Transverse colon (tissue), 4 donors: ENCODE measurements around the gene HSD11B2.

ENCODE experiments used
- EP300 ChIP-seq: sonication (generic); formaldehyde crosslinking; IDR thresholded peaks from one replicate; pipeline ENCODE4 v1.6.1; 2017; ENCODE audit warnings: antibody characterized with exemption, low read depth
- POLR2A ChIP-seq: fragments of 450-650 bp; IDR thresholded peaks from one replicate; pipeline ENCODE4 v1.6.1; 2016; ENCODE audit warnings: antibody characterized with exemption, mild to moderate bottlenecking, moderate library complexity
- POLR2AphosphoS5 ChIP-seq, 3 donors: sonication (generic); formaldehyde crosslinking; IDR thresholded peaks; one replicate each; pipeline ENCODE4 v1.6.1; 2016; ENCODE audit warnings: antibody characterized with exemption in 3 of 3
- TF ChIP-seq, protein P1 (sequence below), 5 experiments: fragments of 200-600 bp in 3 of 5; fragments of 450-650 bp in 2 of 5; sonication (generic) in 3 of 5; IDR thresholded peaks; 1 replicate in 2 of 5; 2 replicates in 3 of 5; pipeline ENCODE4 v1.5.1; 2016 to 2017; ENCODE audit warnings: antibody characterized with exemption in 5 of 5, inconsistent platforms in 3 of 5, mild to moderate bottlenecking in 2 of 5, moderate library complexity in 1 of 5

DNA sequence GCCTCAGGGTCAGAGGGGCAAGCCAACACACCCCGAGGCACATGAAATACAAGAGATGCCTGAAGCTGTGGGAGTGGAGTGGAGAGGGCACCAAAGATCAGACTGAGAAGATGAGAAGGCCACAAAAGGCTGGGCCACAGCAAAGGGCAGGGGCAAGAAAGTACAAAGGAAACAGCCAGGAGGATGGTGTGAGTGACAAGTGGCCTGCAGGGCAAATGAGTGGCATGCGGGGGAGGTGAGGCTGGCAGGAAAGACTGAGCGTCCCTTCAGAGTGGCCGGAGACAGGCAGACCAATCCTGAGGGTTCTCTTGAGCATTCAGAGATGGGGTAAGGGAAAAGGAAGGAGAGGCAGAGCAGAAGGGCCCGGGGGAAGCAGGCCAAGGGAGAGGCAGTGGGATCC lies 23.2 kb downstream of the HSD11B2 start:
- TF ChIP-seq, protein P1, sequence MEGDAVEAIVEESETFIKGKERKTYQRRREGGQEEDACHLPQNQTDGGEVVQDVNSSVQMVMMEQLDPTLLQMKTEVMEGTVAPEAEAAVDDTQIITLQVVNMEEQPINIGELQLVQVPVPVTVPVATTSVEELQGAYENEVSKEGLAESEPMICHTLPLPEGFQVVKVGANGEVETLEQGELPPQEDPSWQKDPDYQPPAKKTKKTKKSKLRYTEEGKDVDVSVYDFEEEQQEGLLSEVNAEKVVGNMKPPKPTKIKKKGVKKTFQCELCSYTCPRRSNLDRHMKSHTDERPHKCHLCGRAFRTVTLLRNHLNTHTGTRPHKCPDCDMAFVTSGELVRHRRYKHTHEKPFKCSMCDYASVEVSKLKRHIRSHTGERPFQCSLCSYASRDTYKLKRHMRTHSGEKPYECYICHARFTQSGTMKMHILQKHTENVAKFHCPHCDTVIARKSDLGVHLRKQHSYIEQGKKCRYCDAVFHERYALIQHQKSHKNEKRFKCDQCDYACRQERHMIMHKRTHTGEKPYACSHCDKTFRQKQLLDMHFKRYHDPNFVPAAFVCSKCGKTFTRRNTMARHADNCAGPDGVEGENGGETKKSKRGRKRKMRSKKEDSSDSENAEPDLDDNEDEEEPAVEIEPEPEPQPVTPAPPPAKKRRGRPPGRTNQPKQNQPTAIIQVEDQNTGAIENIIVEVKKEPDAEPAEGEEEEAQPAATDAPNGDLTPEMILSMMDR (IDR thresholded peaks at IDR 0.05) = no peak
- TF ChIP-seq POLR2A = no peak
- TF ChIP-seq POLR2AphosphoS5 (IDR thresholded peaks at IDR 0.05) = no peak
- no peak for TF ChIP-seq EP300
